HG02870 (cell line): ENCODE data around the gene LTV1.

Experiments used
- ATAC-seq: cut with Tn5 transposase; IDR thresholded peaks from one replicate; pipeline ENCODE4 v1.9.1; 2021; ENCODE audit warnings: mild to moderate bottlenecking, moderate library complexity; ENCODE audit not compliant: unreplicated experiment

The LTV1 gene

GRCh38 chr6:143884216-143884900 is 41.2 kb downstream of the LTV1 start:
- no peak for ATAC-seq

GRCh38 chr6:143885116-143885515 is 42.0 kb downstream of the LTV1 start:
- no peak for ATAC-seq

DNA sequence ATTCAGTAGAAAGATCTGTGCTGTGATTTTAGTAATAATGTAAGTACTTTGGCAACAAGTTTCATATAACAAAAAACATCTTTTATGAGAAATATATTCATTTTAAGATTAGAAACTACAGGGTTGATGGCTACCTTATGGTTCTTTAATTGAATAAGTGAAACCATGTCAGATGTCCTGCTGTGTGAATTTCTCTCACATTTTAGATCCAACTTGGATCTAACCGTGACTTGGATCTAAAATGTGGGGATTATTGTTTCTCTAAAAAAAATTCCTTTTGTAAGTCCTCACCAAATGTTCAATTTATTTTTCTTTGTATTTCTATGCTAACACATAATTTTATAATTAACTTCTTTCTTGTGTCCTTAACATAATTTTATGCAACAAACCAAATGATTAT is 51.5 kb downstream of the LTV1 start:
- ATAC-seq, result no peak

DNA sequence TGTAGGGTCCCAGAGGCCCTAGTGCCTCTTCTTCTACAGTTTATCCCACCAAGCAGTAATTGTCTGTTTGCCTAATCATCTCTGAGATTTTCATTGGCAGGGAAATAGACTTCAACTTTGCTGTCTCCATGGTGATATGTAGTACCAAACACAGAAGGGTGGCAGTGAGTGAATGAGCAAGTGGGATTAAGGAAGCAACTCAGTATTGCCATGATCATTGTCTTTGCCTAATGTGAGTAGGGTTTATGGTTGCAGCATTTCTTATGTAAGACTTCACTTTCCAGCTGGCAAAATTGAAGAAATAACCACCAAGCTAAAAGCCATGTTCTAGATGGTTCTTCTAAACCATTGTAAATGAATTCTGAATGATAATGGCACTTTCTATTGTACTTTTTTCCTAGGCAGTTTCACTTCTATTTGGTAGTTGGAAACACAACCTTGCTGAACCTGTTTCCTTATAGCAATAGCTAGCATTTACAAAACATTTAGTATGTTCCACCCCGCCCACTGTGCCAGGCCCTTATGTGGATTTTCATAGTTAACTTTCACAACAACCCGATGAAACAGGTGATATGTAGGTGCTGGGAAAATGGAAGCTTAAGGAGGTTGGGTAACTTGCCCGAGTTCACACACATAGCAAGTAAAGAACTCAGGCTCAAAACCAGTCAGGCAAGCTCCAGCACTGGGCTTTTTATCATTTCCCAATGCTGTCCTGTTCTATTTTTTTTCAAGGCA is 53.2 kb downstream of the LTV1 start:
- ATAC-seq, result no peak

DNA sequence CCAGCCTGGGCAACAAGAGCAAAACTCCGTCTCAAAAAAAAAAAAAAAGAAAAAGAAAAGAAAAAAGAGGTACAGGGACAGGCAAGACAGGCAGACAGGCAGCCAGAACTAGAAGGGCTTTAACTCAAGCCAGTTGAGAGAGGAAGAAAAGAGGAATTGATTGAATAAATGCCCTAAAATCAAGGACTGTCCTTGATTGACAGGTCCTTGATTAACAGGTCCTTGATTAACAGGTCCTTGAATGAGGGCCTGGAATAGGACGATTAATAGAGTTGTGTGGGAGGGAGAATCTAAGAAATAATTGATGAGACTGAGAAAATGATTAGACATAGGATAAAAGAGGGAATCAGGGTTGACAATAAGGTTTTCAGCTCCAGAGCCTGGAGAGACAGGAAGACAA is 57.2 kb downstream of the LTV1 start:
- ATAC-seq, result no peak

GRCh38 chr6:143901885-143902750 is 59.0 kb downstream of the LTV1 start:
- peak; percentile 96 for ATAC-seq

GRCh38 chr6:143902827-143903226 is 59.7 kb downstream of the LTV1 start:
- ATAC-seq, result no peak

DNA sequence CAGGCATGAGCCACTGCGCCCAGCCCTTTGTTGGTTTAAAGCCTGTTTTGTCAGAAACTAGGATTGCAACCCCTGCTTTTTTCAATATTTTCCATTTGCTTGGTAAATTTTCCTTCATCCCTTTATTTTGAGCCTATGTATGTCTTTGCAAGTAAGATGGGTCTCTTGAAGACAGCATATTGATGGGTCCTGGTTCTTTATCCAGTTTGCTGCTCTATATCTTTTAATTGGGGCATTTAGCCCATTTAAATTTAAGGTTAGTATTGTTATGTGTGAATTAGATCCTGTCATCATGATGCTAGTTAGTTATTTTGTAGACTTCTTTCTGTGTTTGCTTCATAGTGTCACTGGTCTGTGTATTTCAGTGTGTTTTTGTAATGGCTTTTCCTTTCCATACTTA is 67.9 kb downstream of the LTV1 start:
- no peak for ATAC-seq

DNA sequence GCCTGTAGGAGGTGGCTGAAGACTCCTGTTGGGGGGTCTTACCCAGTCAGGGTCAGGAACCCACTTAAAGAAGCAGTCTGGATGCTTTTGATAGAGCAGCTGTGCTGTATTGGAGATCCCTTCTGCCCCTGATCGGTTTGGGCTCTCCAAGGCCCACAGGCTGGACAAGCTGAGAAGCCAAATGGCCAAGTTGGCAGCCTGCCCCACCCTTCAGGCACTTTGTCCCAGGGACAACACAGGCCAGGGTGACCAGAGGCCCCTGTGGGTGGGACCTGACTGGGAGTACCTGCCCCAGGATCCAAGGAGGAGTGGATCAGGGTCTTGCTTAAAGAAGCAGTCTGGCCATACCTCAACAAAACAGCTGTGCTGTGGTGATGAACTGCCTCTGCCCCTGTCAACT is 69.5 kb downstream of the LTV1 start:
- no peak for ATAC-seq
